Lung (tissue), 12 donors: ENCODE measurements around the gene SUGCT. TPM values are rescaled to one million over a fixed set of nuclear protein-coding genes. Genes with fewer than 3 reads are reported as not detected.
A peak's percentile ranks its signal among the peaks of the same experiment; 100 is the strongest.

Source experiments
- ATAC-seq: fragments of 200-7000 bp; cut with Tn5 transposase; one replicate; pipeline ENCODE4 v1.9.1; 2020; ENCODE audit warnings: moderate number of reproducible peaks; ENCODE audit not compliant: insufficient read depth, low FRiP score
- DNase-seq, 3 donors: peaks; one replicate each; pipeline ENCODE4 v3.0.0-alpha.2; 2013 to 2017
- H3K27ac ChIP-seq, 2 donors: one replicate each; pipeline ENCODE4 v1.5.1; 2013; ENCODE audit warnings: mild to moderate bottlenecking in 2 of 2, moderate library complexity in 2 of 2, control low read depth in 1 of 2, inconsistent platforms in 1 of 2, low read depth in 1 of 2, low read length in 1 of 2
- H3K27me3 ChIP-seq, 3 donors: one replicate each; pipeline ENCODE4 v1.5.1; 2013; ENCODE audit warnings: low read length in 2 of 3; ENCODE audit not compliant: control insufficient read depth in 3 of 3, insufficient read depth in 3 of 3
- H3K36me3 ChIP-seq, 4 donors: one replicate each; pipeline ENCODE4 v1.5.1; 2013; ENCODE audit warnings: low read length in 4 of 4, mild to moderate bottlenecking in 1 of 4, moderate library complexity in 1 of 4; ENCODE audit not compliant: control insufficient read depth in 4 of 4, insufficient read depth in 4 of 4
- H3K4me1 ChIP-seq, 5 donors: one replicate each; pipeline ENCODE4 v1.5.1; 2013; ENCODE audit warnings: low read length in 5 of 5, mild to moderate bottlenecking in 2 of 5, moderate library complexity in 1 of 5; ENCODE audit not compliant: control insufficient read depth in 5 of 5, insufficient read depth in 5 of 5
- H3K4me3 ChIP-seq: one replicate; pipeline ENCODE4 v1.5.1; 2013; ENCODE audit warnings: mild to moderate bottlenecking, control low read depth, moderate library complexity
- H3K9ac ChIP-seq, 2 donors: one replicate each; pipeline ENCODE4 v1.5.1; 2013; ENCODE audit warnings: low read length in 2 of 2, control low read depth in 1 of 2; ENCODE audit not compliant: insufficient read depth in 1 of 2
- H3K9me3 ChIP-seq, 4 donors: one replicate each; pipeline ENCODE4 v1.5.1; 2013; ENCODE audit warnings: low read length in 3 of 4, mild to moderate bottlenecking in 1 of 4, moderate library complexity in 1 of 4; ENCODE audit not compliant: control insufficient read depth in 4 of 4, insufficient read depth in 3 of 4
- CTCF ChIP-seq: IDR thresholded peaks from 2 replicates; pipeline ENCODE4 v1.5.1; 2012; ENCODE audit warnings: mild to moderate bottlenecking; ENCODE audit errors: control extremely low read depth, extremely low read depth
- WGBS, 2 donors: extraction: QIAGEN DNeasy Blood & Tissue Kit; methylation state at CpG; one replicate each; pipeline ENCODE4 v1.1.7; 2013; 5-methylcytosine and 5-hydroxymethylcytosine counted together
- polyA plus RNA-seq, 2 donors: library from polyadenylated mRNA; stranded (reverse); fragments of 200-250 nt; gene quantifications; one replicate each; pipeline ENCODE4 v1.2.1, GENCODE V29; 2013
- total RNA-seq, 2 donors: library from RNA; depleted of rRNA in 1 of 2; stranded (reverse); fragments of >200 nt in 1 of 2; gene quantifications; one replicate each; pipeline ENCODE4 v1.2.1, GENCODE V29; 2014 to 2021
- donor health status: control.
- donor health status: control.
- donor health status: Bipolar disorder and iron deficiency.
- donor health status: healthy.
- donor health status: DM: yes; HTN: yes; CAD: no.

The SUGCT gene
- total and polyA plus RNA-seq, 4 donors, result 0.23 to 4.2 (median 1.8) TPM

GRCh38 chr7:40418448-40418847 lies 283.6 kb downstream of the SUGCT start:
- Histone ChIP-seq H3K9me3 (no peaks in the 10 kb centered on the region), H3K4me3 (no peak overlapping the region), H3K27me3 (no peaks in the 10 kb centered on the region), H3K4me1 (no peaks in the 10 kb centered on the region), H3K9ac (no peak overlapping the region), H3K36me3 (no peaks in the 10 kb centered on the region), H3K27ac (no peak overlapping the region)
- no peak for ATAC-seq
- TF ChIP-seq CTCF, result no peak
- no peak for DNase-seq
- 87 to 96% methylated on average over 1 of the region's 1 CpG for WGBS, 2 donors

- DNase-seq (no peak), ATAC-seq (no peak)
- Histone ChIP-seq H3K36me3 (no peaks in the 10 kb centered on the region), H3K4me1 (no peaks in the 10 kb centered on the region), H3K27me3 (no peaks in the 10 kb centered on the region), H3K27ac (no peak overlapping the region), H3K9ac (no peak overlapping the region), H3K4me3 (no peak overlapping the region), H3K9me3 (no peaks in the 10 kb centered on the region)
- TF ChIP-seq CTCF, result no peak
- 93 to 97% methylated on average over 3 of the region's 3 CpGs for WGBS, 2 donors
These were observed 284.2 kb downstream of the SUGCT start for GRCh38 chr7:40418983-40419382.

GRCh38 chr7:40419806-40420205 lies 285.0 kb downstream of the SUGCT start:
- no peak for TF ChIP-seq CTCF
- WGBS, 2 donors, result 0% methylated on average over 1 of the region's 1 CpG; no CpG with 5 or more reads in 1 of the 2 donors
- no peak for ATAC-seq

GRCh38 chr7:40421433-40421832 lies 286.6 kb downstream of the SUGCT start:
- DNase-seq, result no peak

More at GRCh38 chr7:40419806-40420205, 285.0 kb downstream of the SUGCT start:
- DNase-seq, result peak in 1 of 3 donors; percentile 12
- Histone ChIP-seq H3K9ac (no peak overlapping the region), H3K4me3 (no peak overlapping the region), H3K36me3 (no peaks in the 10 kb centered on the region), H3K9me3 (no peaks in the 10 kb centered on the region), H3K4me1 (no peaks in the 10 kb centered on the region), H3K27me3 (no peaks in the 10 kb centered on the region), H3K27ac (no peak overlapping the region)

More at GRCh38 chr7:40421433-40421832, 286.6 kb downstream of the SUGCT start:
- no peak for ATAC-seq
- no peak for TF ChIP-seq CTCF
- Histone ChIP-seq H3K4me3 (no peak overlapping the region), H3K27me3 (no peaks in the 10 kb centered on the region), H3K27ac (no peak overlapping the region), H3K36me3 (no peaks in the 10 kb centered on the region), H3K9ac (no peak overlapping the region), H3K9me3 (no peaks in the 10 kb centered on the region), H3K4me1 (no peaks in the 10 kb centered on the region)
- 95 to 100% methylated on average over 1 of the region's 1 CpG for WGBS, 2 donors
